Stimulated activated CD8-positive, alpha-beta memory T cell treated with anti-CD3 and anti-CD28 coated beads, Interleukin-2, amount 100 ng/mL, for 48 hours (primary cell): Measurements from ENCODE around the gene CDH22.

Experiments
- DNase-seq, 2 donors: peaks; one replicate each; pipeline ENCODE4 v3.0.0-alpha.2; 2020; ENCODE audit warnings: low read depth in 2 of 2

The CDH22 gene

DNA sequence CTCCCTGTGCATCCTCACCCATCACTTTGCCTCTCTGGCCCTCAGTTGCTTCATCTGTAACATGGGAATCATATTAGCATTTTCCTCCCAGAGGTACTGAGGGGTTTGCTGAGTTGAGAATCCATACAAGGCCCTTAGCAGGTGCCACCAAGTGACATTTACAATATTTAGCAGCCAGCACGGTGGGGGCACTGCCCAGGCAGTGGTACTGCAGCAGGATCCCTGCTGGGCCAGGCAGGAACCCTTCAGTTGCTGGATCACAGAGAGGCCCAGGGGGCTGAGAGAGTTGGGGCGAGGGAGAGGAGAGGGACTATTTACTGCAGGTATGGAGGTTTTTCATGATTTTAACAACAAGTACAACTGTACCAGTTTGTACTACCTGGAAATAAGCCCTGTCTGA lies 65.9 kb downstream of the CDH22 start:
- no peak for DNase-seq

DNA sequence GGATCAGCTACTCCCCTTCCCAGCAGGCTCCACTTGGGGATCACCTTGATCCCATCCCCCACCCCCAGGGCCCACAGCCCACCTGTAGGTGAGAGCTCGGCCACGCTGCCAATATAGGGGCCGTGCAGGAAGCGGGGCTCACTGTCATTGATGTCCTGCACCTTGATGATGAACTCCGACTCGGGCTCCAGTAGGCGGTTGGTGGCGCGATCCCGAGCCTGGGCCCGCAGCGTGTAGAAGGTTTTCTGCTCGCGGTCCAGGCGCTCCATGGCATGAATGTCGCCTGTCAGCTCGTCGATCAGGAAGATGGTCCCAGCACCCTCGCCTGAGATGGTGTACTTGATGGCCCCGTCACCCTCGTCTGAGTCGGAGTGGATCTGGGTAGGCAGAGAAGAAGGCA lies 67.4 kb downstream of the CDH22 start:
- no peak for DNase-seq

DNA sequence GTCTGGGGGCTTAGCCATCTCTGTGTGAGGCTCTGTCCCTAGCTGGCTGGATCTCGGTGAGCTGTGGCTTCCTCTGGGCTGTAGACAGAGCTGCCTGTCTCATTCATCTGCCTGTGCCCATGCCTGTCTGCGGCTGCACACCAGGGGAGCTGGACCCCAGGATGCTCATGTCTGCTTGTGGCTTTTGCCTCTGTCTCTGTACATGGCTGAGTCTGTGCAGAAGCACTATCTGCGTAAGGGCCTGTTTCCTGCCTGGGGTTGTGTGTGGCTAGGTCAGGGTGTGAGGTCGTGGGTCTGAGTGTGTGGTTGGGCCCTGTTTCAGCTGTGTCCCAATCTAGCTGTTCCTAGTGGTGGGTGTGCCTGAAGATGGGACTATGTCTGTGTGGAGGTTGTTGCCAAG lies 68.2 kb downstream of the CDH22 start:
- DNase-seq, result no peak

DNA sequence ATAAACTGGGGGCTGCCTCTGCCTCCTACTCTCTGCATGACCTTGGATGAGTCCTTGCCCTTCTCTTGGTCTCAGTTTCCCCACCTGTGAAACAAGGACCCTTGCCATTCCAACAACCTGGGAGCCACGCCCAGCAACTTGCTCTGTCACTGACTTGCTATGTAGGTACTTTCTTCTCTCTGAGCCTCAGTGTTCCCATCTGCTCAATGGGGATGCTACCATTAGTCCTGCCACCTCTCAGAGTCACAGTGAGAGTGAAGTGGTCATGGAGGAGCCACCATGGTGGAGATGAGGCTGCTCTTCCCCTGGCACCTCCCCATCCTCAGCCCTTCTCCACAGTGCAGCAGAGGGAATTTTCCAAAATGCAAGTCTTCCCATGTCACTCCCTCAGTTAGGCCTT lies 70.6 kb downstream of the CDH22 start:
- DNase-seq, result no peak

DNA sequence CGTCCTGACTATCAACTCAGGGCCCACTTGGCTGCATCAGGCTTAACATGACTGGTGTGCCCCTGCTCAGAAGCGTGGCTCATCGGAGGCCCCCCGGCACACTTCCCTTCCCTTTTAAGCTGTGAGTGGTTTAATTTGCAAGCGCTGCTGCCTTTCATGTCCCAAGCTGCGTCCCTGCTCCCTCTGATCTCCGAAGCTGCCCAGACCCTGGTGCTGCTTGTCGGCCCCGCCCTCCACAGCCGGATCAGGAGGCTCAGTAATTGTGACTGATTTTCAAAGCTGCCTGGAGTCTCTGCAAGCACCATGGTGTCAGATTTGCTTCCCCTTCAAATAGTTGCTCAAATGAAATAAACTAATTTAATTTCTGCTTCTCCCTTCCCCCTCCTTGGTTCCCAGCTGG lies 71.1 kb downstream of the CDH22 start:
- DNase-seq, result no peak

DNA sequence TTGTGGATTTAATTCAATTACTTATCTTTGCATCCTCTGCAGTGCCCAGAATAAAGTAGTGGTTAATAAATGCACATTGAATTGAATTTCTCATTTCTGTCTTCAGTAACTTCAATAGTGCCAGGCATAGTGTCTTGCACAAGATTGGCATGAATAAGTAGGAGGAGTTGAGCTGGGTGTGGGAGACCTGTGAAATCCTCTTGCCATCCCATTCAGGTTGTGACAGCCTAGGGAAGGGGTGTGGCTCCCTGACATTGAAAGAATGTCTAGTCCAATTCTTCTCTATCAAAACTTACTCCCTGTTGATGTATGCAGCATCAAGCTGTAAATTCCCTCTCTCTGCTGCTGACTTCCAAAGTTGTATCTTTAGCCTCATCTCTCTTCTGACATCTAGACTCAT lies 73.2 kb downstream of the CDH22 start:
- DNase-seq, result no peak

DNA sequence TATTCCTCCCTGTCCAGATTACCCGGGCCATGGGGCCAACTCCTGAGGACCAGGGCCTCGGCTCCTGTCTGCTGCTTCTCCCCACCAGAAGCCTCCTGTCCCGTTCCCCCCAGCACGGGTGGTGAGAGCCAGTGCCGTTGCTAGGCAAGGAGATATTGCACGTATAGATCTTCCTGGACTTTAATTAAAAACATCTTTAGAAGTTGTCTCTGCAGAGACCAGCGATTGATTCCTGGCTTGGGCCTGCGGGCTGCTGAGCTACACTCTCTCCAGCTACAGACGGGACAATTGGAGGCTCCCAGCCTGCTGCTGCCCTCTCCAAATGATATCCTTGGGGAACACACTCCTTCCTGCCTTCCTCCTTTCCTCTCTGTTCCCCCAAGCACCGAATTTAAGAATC lies 74.6 kb downstream of the CDH22 start:
- no peak for DNase-seq

DNA sequence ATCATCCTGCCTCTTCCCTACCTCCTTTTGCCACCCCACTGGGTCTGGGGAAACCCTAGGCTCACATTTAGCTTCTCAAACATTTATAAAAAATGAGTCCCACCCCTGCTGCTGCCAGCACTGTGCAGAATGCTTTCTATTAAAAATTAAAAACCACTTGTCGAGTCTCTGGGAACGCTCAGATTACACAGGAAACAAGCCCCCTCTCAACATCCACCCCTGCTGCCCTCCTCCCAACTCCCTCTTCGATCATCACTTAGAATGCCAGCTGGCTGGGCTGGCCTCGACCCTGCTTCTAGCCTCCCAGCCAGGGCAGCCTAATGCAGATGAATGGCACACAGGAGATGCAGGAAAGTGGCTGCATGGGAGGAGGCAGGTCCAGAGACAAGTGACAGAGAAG lies 75.8 kb downstream of the CDH22 start:
- DNase-seq, result no peak

DNA sequence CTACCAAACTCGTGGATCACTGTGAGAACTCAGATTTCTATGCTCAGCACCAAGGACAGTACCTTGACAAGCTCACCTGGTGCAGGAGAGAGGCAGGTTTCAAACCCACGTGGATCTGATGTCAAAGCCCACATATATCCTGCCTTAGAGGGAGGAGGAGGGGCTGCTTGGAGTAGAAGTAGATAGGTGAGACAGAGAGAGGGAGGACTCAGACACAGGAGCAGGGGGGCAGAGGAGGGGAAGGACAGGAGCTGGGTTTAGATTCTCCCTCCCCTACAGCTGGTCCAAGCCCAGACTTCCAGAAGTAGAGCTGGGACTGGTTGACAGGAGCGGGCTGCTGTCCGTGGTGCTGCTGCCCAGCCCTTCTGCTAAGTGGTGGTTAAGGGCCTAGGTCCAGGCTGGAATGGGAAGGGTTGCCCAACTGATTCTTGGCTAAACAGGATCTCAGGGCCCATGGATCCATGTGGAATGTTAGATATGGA lies 77.5 kb downstream of the CDH22 start:
- no peak for DNase-seq

DNA sequence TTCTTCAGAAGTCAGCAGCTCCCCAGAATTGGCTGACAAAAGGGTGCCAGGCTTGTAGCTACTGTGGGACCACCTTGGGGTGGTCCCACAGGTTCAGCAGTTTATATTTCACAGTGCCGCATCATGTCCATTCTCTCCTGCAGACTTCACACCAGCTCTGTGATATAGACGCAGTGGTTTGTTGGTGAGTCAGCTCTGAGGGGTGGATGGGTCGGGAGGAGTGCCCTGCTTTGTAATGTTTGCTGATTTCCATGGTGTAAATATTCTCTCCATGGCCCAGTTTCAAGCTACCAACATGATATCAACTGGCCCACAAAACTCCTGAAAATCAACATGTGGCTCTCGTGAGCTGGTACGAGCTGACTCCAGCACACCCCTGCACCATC lies 78.2 kb downstream of the CDH22 start:
- no peak for DNase-seq

DNA sequence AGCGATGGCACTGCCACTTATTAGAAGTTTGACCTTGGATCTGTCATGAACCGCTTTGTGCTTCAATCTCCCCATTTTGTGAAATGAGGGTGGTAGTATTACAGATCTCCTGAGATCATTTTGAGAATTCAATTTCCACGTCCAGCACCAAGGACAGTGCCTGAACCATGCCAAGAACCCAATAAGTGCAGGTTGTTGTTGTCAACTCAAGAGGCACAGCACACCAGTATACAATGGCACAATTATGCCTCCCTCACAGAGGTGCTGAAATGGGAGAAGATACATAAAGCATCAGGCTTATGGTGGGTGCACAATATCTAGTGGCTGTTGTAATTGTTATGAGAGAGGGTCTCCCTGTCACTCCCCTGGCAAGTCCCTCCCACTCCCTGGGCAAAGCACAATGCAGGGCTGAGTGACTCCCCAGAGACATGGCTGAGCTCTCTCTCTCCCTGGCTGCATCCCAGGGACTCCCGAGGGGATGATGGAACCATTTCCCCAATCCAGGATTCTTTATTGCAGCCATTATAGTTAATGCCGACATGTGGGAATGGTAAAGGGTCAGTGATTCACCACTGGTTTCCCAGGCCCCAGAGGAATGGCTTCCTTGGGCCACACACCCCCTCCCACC lies 78.7 kb downstream of the CDH22 start:
- DNase-seq, result no peak

DNA sequence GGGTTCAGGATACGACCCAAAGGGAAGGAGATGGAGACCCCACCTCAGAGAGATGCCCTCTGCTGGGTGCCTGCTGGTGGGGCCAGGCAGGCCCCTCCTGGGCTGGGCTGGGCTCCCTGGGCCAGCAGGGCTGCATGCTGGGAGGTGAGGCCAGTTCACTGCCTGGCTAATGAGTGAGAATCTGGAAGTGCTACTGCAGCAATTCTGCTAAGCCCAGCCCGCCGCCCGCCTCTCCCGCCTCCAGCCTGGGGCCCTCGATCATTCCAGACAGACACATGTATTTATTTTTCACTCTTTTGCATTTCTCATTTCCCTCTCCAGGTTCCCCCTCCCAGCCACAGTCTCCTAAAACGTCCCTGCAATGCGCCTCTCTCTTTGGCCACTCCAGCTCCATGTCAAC lies 79.6 kb downstream of the CDH22 start:
- no peak for DNase-seq

DNA sequence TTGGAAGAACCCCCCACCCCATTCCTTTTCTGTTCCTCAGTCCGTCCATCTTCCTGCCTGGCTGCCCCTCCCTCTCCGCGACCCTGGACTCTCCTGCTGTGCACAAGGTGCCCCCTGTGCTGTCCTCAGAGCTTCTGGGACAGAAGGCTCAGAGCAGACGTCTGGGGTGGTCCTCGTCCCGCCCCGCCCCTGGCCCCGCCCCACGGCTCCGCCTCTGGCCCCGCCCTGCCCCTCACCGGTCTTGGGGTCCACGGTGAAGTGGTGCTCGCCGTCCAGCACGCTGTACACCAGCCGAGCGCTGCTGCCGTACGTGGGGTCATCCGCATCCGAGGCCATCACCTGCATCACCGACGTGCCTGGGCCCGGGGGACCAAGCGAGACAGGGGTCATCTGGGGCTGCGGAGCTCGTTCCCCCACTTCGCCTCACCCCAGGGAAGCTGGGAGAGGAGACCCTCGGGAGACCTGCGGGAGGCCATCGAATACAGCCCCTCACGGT lies 81.0 kb downstream of the CDH22 start:
- no peak for DNase-seq

DNA sequence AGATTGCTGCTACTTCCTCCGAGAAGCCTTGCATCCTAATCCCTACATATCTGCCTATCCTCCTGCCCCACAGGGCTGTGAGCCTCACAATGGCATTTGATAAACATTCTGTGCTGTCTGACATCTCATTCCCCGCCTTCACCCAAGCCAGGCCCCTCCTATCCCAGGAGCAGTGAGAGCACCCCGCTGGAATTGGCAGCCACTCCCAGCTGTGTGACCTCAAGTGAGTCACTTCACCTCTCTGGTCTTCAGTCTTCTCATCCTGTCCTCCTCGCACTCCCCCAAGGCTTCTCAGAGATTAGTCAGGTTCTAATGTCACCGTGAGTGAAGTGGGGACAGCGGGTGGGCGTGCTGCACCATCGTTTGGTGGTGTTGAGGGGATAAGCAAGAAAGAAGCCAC lies 81.7 kb downstream of the CDH22 start:
- DNase-seq, result no peak

DNA sequence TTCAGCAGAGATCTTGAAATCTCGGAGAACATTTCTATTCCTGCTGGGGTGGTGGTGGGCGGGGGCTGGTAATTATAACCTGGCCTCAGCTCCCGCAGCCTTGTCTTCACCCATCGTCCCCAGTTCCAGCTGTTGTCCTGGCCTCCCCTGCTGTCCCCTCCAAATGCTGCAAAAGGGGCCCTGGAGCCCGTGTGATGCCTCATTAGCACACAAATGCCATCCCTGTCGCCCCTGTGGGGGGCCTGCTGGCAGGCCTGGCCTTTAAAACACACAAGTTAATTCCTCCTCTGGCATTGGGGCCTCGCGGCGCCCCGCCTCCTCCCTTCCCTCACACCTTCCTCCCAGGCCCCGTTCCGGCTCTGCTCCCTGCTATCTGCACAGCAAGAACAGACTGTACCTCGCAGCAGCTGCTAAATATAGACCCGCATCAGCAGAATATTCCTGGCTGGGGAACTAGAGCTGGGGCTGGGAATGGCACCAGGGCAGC lies 85.7 kb downstream of the CDH22 start:
- no peak for DNase-seq

DNA sequence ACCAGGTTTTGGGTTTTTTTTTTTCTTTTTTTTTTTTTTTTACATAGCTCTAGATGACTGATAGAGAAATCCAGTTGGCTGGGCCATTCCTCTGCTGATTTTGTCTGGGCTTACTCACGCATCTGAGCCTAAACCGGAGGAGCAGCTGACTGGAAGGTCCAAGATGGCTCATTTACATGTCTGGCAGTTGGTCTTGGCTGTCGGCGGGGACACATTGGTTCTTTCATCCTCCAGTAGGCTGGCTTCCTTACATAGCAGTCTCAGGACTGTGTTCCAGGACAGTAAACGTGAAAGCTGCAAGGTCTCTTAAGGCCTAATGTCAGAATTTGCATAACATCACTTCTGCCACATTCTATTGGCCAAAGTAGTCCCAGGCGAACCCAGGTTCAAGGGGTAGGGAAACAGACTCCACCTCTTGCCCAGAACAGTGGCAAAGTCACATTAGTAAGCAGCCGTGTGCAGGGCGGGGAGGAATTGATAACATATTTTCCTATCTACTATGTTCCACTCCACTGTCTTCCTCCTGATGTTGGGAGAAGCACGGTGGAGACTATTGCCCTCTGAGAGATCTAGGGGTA lies 87.0 kb downstream of the CDH22 start:
- no peak for DNase-seq

DNA sequence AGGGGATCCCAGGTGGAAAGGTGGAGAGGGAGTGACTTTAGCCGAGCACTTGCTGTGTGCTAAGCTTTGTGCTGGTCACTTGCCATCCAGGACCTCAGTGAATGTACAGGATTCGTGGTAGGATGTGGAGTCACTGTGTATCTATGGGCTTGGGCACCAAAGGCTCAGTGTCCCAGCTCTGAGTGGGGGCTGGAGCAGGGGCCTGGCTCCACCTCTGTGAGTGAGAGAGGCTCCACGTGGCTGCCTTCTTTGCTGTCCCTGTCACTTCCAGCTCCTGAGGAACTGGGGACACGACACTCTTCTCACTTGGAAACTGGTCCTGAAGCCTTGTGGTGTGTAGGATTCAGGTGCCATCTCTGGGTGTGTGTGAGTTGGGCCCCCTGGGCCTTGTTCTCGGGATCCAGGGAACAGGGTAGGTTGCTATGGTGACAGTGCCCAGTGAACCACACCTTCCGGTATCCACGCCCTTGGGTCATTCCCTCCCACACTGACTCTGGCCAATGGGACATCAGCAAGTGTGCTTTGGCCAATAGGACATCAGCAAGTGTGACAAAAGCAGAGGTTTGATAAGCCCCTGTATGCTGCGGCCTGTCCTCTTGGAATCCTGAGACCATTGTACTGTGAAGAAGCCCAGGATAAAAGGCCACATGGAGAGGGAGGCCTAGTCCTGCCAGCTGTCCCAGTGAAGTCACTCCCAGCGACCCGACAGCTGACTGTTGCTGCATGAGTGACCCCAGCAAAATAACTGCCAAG lies 87.7 kb downstream of the CDH22 start:
- no peak for DNase-seq

DNA sequence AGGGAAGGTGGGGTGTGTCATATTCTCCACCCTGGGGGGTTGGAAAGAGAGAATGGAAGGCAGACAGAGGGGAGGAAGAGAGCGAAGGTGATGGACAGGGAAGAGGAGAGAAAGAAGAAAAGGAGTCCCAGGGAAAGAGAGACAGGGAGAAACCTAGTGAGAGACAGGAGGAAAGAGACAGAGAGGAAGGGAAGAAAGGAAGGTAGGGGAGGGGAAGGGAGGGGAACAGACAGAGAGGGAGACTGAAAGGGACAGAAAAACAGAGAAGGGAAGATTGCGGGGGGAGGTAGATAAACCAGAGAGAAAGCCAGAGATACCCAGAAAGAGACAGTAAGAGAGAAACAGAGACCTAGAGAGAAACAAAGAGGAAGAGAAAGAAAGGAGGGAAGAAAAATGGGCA lies 88.4 kb downstream of the CDH22 start:
- no peak for DNase-seq

DNA sequence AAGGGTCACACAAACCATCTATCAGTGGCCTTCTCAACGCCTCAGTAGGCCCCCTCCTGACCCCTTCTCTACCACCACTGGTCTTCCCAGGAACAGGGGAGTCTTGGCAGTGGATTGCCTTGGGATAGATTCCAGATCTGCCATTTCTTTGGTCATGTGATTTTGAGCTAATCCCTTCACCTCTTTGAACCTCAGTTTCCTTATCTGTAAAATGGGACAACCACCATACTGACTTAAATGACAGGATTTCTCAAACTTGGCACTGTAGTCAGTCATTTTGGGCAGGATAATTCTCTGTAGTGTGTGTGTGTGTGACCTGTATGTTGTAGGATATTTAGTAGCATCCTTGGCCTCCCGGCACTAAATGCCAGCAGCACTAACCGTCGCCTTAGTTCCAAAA lies 89.1 kb downstream of the CDH22 start:
- DNase-seq, result no peak

DNA sequence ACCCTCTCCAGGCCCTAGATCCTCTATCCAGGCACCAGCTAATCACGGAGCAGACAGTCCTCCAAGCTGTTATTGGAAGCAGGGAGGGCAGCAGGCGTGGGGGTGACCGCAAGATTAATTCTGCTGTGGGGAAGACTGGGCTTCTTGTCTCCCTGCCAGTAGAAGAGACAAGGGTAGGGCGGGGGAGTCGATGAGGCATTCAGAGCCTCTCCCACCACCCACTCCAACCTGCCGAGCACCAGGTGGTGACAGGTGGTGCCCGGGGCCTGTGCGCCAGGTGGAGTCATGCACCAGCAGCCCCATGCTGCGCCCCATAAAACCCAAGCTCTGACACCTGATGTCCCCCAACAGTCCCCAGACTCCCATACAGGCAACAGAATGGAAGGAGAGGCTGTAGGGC lies 89.6 kb downstream of the CDH22 start:
- DNase-seq, result no peak

DNA sequence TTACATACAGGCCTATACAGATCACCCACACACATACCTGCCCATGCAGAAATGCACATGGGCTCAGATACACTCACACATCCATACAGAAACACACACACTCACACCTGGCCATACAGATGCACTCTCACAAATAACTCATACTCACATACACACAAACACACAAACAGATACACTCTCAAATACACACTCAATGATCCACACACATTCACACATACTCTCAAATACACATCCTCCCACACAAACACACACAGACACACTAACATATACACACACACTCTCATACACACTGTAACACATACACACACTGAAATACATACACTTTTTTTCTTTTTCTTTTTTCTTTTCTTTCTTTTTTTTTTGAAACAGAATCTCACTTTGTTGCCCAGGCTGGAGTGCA lies 90.7 kb downstream of the CDH22 start:
- DNase-seq, result no peak

DNA sequence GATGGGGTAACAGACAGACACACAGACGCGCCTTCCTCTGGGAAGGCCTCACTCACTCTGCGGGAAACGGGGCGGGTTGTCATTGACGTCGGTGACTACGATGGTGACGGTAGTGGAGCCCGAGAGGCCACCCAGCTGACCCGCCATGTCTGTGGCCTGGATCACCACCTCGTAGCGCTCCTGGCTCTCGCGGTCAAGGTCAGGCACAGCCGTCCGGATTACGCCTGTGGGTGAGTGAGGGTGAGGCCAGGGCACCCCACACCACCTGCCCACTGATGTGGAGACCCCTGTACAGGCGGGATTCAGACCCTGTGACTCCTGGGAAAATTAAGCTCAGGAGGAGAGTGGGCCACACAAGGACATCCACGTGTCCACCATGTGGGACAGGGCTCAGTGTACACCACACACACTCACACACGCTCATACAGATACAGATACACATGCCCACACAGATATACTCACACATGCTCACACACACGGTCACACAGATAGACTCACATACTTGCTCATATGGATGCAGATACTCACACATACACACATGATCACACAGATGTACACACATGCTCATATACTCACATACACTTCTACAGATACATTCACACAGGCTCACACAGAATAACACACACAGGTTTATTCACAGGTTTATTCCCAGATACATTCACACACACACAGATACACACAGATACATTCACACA lies 91.4 kb downstream of the CDH22 start:
- no peak for DNase-seq
